ENCODE measurements around the gene TNFAIP8L1.

The TNFAIP8L1 gene

DNA sequence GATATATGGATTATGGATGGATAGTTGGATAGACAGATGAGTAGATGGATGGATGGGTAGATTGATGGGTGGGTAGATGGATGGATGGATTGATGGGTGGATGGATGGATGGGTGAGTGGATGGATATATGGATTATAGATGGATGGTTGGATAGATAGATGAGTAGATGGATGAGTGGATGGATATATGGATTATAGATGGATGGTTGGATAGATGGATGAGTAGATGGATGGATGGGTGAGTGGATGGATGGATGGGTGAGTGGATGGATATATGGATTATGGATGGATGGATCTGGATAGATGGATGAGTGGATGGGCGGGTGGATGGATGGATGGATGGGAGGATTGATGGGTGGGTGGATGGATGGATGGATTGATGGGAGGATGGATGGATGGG, 36.4 kb upstream of the TNFAIP8L1 start:
- no peak overlapping the region for H3K4me2 ChIP-seq (ENCODE audit: low read length, poor library complexity, severe bottlenecking)
- H3K14ac ChIP-seq (ENCODE audit: low read length in 2 of 2): no peak overlapping the region
- no peak overlapping the region for H3K9ac ChIP-seq (ENCODE audit: low read length)
- H3K36me3 ChIP-seq (ENCODE audit: control insufficient read depth in 1 of 2, insufficient read depth in 2 of 2, low read depth in 1 of 2, low read length in 2 of 2): no peaks in the 10 kb centered on the region
- no peak overlapping the region for H3K23ac ChIP-seq (ENCODE audit: low read length in 2 of 2)
- H2AFZ ChIP-seq (ENCODE audit: low read depth, low read length): no peak overlapping the region
- H3K4me3 ChIP-seq (ENCODE audit: insufficient read depth in 1 of 2, low read depth in 1 of 2, low read length in 2 of 2): no peak overlapping the region
- H3K79me1 ChIP-seq (replicated peaks; ENCODE audit: low read length, poor library complexity, severe bottlenecking): no peaks in the 10 kb centered on the region
- peaks cover 30 to 75% of the 10 kb centered on the region in 2 experiments for H3K27me3 ChIP-seq (ENCODE audit: control insufficient read depth in 1 of 2, insufficient read depth in 1 of 2, low read length in 2 of 2)
- H2BK5ac ChIP-seq (ENCODE audit: low read depth, low read length, poor library complexity, severe bottlenecking): no peak overlapping the region
- H4K91ac ChIP-seq (ENCODE audit: low read length): no peak overlapping the region
- no peak overlapping the region for H2BK120ac ChIP-seq (ENCODE audit: low read depth, low read length)
- H3K4me1 ChIP-seq (ENCODE audit: control insufficient read depth, insufficient read depth, low read depth, low read length): peaks cover 11% of the 10 kb centered on the region
- DNase-seq: no peak
- H3K9me3 ChIP-seq (ENCODE audit: control insufficient read depth, low read length): no peaks in the 10 kb centered on the region
- no peak overlapping the region for H4K8ac ChIP-seq (ENCODE audit: low read length)
- H3K18ac ChIP-seq (ENCODE audit: low read depth in 1 of 2, low read length in 2 of 2): no peak overlapping the region
- H3K4ac ChIP-seq (ENCODE audit: low read depth in 1 of 2, low read length in 2 of 2): no peak overlapping the region
- no peak overlapping the region for H2BK15ac ChIP-seq (ENCODE audit: low read depth, poor library complexity, severe bottlenecking)
- H3K27ac ChIP-seq (ENCODE audit: low read length, poor library complexity, severe bottlenecking): no peak overlapping the region
- no peak overlapping the region for H2AK5ac ChIP-seq (ENCODE audit: low read length, severe bottlenecking)
- no peak overlapping the region for H2BK12ac ChIP-seq (ENCODE audit: low read length in 2 of 2)
- WGBS: 80% methylated on average over 1 of the region's 1 CpG

DNA sequence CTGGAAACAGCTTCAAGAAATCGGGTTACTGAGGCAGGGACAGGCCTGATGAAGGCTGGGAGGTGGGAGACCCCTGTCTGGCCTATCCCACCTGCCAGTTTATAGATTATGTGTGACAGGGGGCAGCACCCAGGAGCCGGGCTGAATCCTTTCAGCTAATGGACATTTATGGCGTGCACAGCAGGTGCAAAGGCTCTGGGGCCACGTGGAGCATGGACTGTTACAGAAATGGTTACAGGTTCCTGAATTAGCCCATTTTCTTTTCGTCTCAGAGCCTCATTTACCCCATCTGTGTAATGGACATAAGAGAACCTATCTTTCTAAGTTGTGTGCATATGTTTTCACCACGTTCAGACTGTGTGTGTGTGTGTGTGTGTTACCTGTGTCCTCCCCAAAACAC, 34.4 kb upstream of the TNFAIP8L1 start:
- 63% methylated on average over 5 of the region's 6 CpGs for WGBS
- no peak overlapping the region for H3K9ac ChIP-seq (ENCODE audit: low read length)

DNA sequence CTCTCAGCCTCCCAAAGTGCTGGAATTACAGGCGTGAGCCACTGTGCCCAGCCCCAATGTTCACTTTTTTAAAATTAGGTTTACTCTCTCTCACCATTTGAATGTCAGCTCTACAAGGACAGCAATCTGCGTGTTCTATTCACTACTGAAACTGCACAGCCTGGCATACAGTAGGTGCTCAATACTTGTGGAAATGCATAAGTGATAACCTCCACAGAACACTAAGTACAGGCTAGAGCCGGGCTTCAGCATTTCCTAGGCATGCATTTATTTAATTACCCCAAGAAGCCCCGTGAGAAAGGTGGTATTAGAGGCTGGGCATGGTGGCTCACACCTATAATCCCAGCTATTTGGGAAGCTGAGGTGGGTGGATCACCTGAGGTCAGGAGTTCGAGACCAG, 33.1 kb upstream of the TNFAIP8L1 start:
- H3K4me2 ChIP-seq (ENCODE audit: low read length, poor library complexity, severe bottlenecking): no peak overlapping the region
- H3K18ac ChIP-seq (ENCODE audit: low read depth in 1 of 2, low read length in 2 of 2): no peak overlapping the region
- H3K9ac ChIP-seq (ENCODE audit: low read length): no peak overlapping the region
- no peak overlapping the region for H2BK5ac ChIP-seq (ENCODE audit: low read depth, low read length, poor library complexity, severe bottlenecking)
- no peaks in the 10 kb centered on the region for H3K9me3 ChIP-seq (ENCODE audit: control insufficient read depth, low read length)
- no peak for DNase-seq
- H2AK5ac ChIP-seq (ENCODE audit: low read length, severe bottlenecking): no peak overlapping the region
- no peak overlapping the region for H2BK12ac ChIP-seq (ENCODE audit: low read length in 2 of 2)
- H3K27ac ChIP-seq (ENCODE audit: low read length, poor library complexity, severe bottlenecking): no peak overlapping the region
- no peak overlapping the region for H3K23ac ChIP-seq (ENCODE audit: low read length in 2 of 2)
- no peak overlapping the region for H4K8ac ChIP-seq (ENCODE audit: low read length)
- H2BK15ac ChIP-seq (ENCODE audit: low read depth, poor library complexity, severe bottlenecking): no peak overlapping the region
- H2AFZ ChIP-seq (ENCODE audit: low read depth, low read length): no peak overlapping the region
- no peak overlapping the region for H3K4ac ChIP-seq (ENCODE audit: low read depth in 1 of 2, low read length in 2 of 2)
- no peaks in the 10 kb centered on the region for H3K36me3 ChIP-seq (ENCODE audit: control insufficient read depth in 1 of 2, insufficient read depth in 2 of 2, low read depth in 1 of 2, low read length in 2 of 2)
- peaks cover 23 to 71% of the 10 kb centered on the region in 2 experiments for H3K27me3 ChIP-seq (ENCODE audit: control insufficient read depth in 1 of 2, insufficient read depth in 1 of 2, low read length in 2 of 2)
- H3K14ac ChIP-seq (ENCODE audit: low read length in 2 of 2): no peak overlapping the region
- no peak overlapping the region for H3K4me3 ChIP-seq (ENCODE audit: insufficient read depth in 1 of 2, low read depth in 1 of 2, low read length in 2 of 2)
- 77% methylated on average over 5 of the region's 5 CpGs for WGBS
- peaks cover 8% of the 10 kb centered on the region for H3K4me1 ChIP-seq (ENCODE audit: control insufficient read depth, insufficient read depth, low read depth, low read length)
- H4K91ac ChIP-seq (ENCODE audit: low read length): no peak overlapping the region
- H2BK120ac ChIP-seq (ENCODE audit: low read depth, low read length): no peak overlapping the region
- H3K79me1 ChIP-seq (replicated peaks; ENCODE audit: low read length, poor library complexity, severe bottlenecking): no peaks in the 10 kb centered on the region

More for the DNA sequence above, 34.4 kb upstream of the TNFAIP8L1 start:
- no peak overlapping the region for H3K4me3 ChIP-seq (ENCODE audit: insufficient read depth in 1 of 2, low read depth in 1 of 2, low read length in 2 of 2)
- H3K36me3 ChIP-seq (ENCODE audit: control insufficient read depth in 1 of 2, insufficient read depth in 2 of 2, low read depth in 1 of 2, low read length in 2 of 2): no peaks in the 10 kb centered on the region
- H2AFZ ChIP-seq (ENCODE audit: low read depth, low read length): no peak overlapping the region
- H3K4me2 ChIP-seq (ENCODE audit: low read length, poor library complexity, severe bottlenecking): no peak overlapping the region
- H2BK12ac ChIP-seq (ENCODE audit: low read length in 2 of 2): no peak overlapping the region
- no peak overlapping the region for H4K8ac ChIP-seq (ENCODE audit: low read length)
- H3K18ac ChIP-seq (ENCODE audit: low read depth in 1 of 2, low read length in 2 of 2): no peak overlapping the region
- peaks cover 19 to 69% of the 10 kb centered on the region in 2 experiments for H3K27me3 ChIP-seq (ENCODE audit: control insufficient read depth in 1 of 2, insufficient read depth in 1 of 2, low read length in 2 of 2)
- H3K23ac ChIP-seq (ENCODE audit: low read length in 2 of 2): no peak overlapping the region
- no peak for DNase-seq
- H3K9me3 ChIP-seq (ENCODE audit: control insufficient read depth, low read length): no peaks in the 10 kb centered on the region
- no peak overlapping the region for H4K91ac ChIP-seq (ENCODE audit: low read length)
- H3K27ac ChIP-seq (ENCODE audit: low read length, poor library complexity, severe bottlenecking): no peak overlapping the region
- H2AK5ac ChIP-seq (ENCODE audit: low read length, severe bottlenecking): no peak overlapping the region
- no peaks in the 10 kb centered on the region for H3K79me1 ChIP-seq (replicated peaks; ENCODE audit: low read length, poor library complexity, severe bottlenecking)
- no peak overlapping the region for H2BK15ac ChIP-seq (ENCODE audit: low read depth, poor library complexity, severe bottlenecking)
- no peak overlapping the region for H3K14ac ChIP-seq (ENCODE audit: low read length in 2 of 2)
- peaks cover 5% of the 10 kb centered on the region for H3K4me1 ChIP-seq (ENCODE audit: control insufficient read depth, insufficient read depth, low read depth, low read length)
- H2BK5ac ChIP-seq (ENCODE audit: low read depth, low read length, poor library complexity, severe bottlenecking): no peak overlapping the region
- no peak overlapping the region for H2BK120ac ChIP-seq (ENCODE audit: low read depth, low read length)
- H3K4ac ChIP-seq (ENCODE audit: low read depth in 1 of 2, low read length in 2 of 2): no peak overlapping the region

DNA sequence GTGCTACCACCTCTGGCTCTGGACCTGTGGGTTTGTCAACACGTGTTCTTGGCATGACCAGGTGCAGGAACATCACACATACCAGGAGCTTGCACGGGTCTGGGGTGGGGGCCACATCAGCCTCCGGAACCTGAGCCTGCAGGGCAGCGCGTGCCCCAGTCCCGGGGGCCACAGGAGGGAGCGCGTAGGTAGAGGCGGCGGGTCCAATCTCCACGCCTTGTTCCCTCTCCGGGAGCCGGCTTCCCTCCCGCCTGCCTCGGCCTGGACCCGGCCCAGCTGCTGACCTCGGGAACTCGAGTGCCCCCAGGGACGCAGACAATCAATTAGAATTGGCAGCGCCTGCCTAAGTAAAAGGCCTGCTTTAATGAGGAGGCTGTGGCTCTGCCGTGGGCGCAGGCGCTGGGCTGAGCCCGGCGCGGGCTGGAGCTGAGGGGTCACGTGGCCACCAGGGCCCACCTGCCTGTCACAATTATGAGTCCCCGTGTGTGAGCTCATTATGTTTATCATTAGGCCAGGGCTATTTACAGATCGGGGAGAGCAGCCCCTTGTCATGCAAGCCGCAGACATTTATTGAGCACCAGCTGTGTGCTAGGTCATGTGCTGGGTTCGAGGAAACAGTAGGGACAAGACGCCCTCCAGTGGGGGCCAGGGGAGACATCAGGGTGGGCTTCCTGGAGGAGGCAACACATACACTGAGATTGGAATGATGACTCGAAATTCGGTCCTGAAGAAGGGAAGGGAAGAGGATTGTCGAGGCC, 32.2 kb upstream of the TNFAIP8L1 start:
- Histone ChIP-seq H3K4me2 (ENCODE audit: low read length, poor library complexity, severe bottlenecking) (no peak overlapping the region), H3K4me1 (ENCODE audit: control insufficient read depth, insufficient read depth, low read depth, low read length) (peaks cover 8% of the 10 kb centered on the region), H3K4me3 (ENCODE audit: insufficient read depth in 1 of 2, low read depth in 1 of 2, low read length in 2 of 2) (no peak overlapping the region), H3K23ac (ENCODE audit: low read length in 2 of 2) (no peak overlapping the region), H2BK5ac (ENCODE audit: low read depth, low read length, poor library complexity, severe bottlenecking) (no peak overlapping the region), H3K79me1 (replicated peaks; ENCODE audit: low read length, poor library complexity, severe bottlenecking) (no peaks in the 10 kb centered on the region), H3K18ac (ENCODE audit: low read depth in 1 of 2, low read length in 2 of 2) (no peak overlapping the region), H2AK5ac (ENCODE audit: low read length, severe bottlenecking) (no peak overlapping the region), H3K36me3 (ENCODE audit: control insufficient read depth in 1 of 2, insufficient read depth in 2 of 2, low read depth in 1 of 2, low read length in 2 of 2) (no peaks in the 10 kb centered on the region), H2BK120ac (ENCODE audit: low read depth, low read length) (no peak overlapping the region), H4K8ac (ENCODE audit: low read length) (no peak overlapping the region), H2BK12ac (ENCODE audit: low read length in 2 of 2) (no peak overlapping the region), H3K27ac (ENCODE audit: low read length, poor library complexity, severe bottlenecking) (no peak overlapping the region), H4K91ac (ENCODE audit: low read length) (no peak overlapping the region), H3K4ac (ENCODE audit: low read depth in 1 of 2, low read length in 2 of 2) (no peak overlapping the region), H2BK15ac (ENCODE audit: low read depth, poor library complexity, severe bottlenecking) (no peak overlapping the region), H3K9me3 (ENCODE audit: control insufficient read depth, low read length) (no peaks in the 10 kb centered on the region), H2AFZ (ENCODE audit: low read depth, low read length) (no peak overlapping the region), H3K27me3 (ENCODE audit: control insufficient read depth in 1 of 2, insufficient read depth in 1 of 2, low read length in 2 of 2) (peaks cover 26 to 73% of the 10 kb centered on the region in 2 experiments), H3K9ac (ENCODE audit: low read length) (no peak overlapping the region), H3K14ac (ENCODE audit: low read length in 2 of 2) (no peak overlapping the region)
- 15% methylated on average over 35 of the region's 35 CpGs for WGBS
- peak; percentile 24 for DNase-seq
